Fibroblast of lung (primary cell): Measurements from ENCODE around the gene LRP10.

Experiments
- CTCF ChIP-seq, 2 donors: IDR thresholded peaks in 1 of 2; conservative IDR thresholded peaks in 1 of 2; 1 replicate in 1 of 2; 2 replicates in 1 of 2; pipeline ENCODE4 v1.5.1; 2011 to 2012; ENCODE audit warnings: low read length in 2 of 2, control low read depth in 1 of 2, inconsistent platforms in 1 of 2, low read depth in 1 of 2, mild to moderate bottlenecking in 1 of 2
- EZH2 ChIP-seq: IDR thresholded peaks from 2 replicates; pipeline ENCODE4 v1.5.1; 2012; ENCODE audit warnings: low read length, control low read depth, mild to moderate bottlenecking; ENCODE audit errors: missing control alignments

GRCh38 chr14:22870811-22871223, 723 bp upstream of the LRP10 start:
- no peak for TF ChIP-seq CTCF (conservative IDR thresholded peaks at IDR 0.05 in 1 of 2, IDR thresholded peaks at IDR 0.05 in 1 of 2; ENCODE audit: low read depth in 1 of 2, low read length in 2 of 2)
- TF ChIP-seq EZH2: no peak
